NT2/D1 (cell line): ENCODE results near the gene RAB3GAP1.
A peak's percentile ranks its signal among the peaks of the same experiment; 100 is the strongest.

Experiments
- DNase-seq: peaks from one replicate; pipeline ENCODE4 v3.0.0-alpha.2; 2011; ENCODE audit warnings: low read depth, low spot score
- H3K27me3 ChIP-seq: 2 replicates; pipeline ENCODE4 v1.6.0; 2011; ENCODE audit warnings: mild to moderate bottlenecking; ENCODE audit not compliant: insufficient read length, insufficient read depth
- H3K36me3 ChIP-seq: 2 replicates; pipeline ENCODE4 v1.6.1; 2011; ENCODE audit warnings: mild to moderate bottlenecking, low read length, mixed read lengths; ENCODE audit not compliant: insufficient read depth, insufficient read length
- H3K4me1 ChIP-seq: 2 replicates; pipeline ENCODE4 v1.5.1; 2011; ENCODE audit not compliant: insufficient read depth, insufficient read length
- H3K4me3 ChIP-seq: 2 replicates; pipeline ENCODE4 v1.5.1; 2011; ENCODE audit warnings: low read depth; ENCODE audit not compliant: insufficient read length
- H3K9ac ChIP-seq: 2 replicates; pipeline ENCODE4 v1.6.0; 2011; ENCODE audit warnings: low read depth; ENCODE audit not compliant: insufficient read length
- H3K9me3 ChIP-seq: 2 replicates; pipeline ENCODE4 v1.5.1; 2011; ENCODE audit warnings: mild to moderate bottlenecking, low read length; ENCODE audit not compliant: insufficient read depth
- SUZ12 ChIP-seq: IDR thresholded peaks from 2 replicates; pipeline ENCODE4 v1.6.1; 2011; ENCODE audit not compliant: insufficient read length, insufficient read depth; ENCODE audit errors: extremely low read depth
- YY1 ChIP-seq: IDR thresholded peaks from 2 replicates; pipeline ENCODE4 v1.6.1; 2011; ENCODE audit not compliant: insufficient read length, insufficient read depth
- ZNF274 ChIP-seq: IDR thresholded peaks from 2 replicates; pipeline ENCODE4 v1.6.1; 2011; ENCODE audit warnings: mild to moderate bottlenecking, low read depth, low read length

Gene RAB3GAP1

DNA sequence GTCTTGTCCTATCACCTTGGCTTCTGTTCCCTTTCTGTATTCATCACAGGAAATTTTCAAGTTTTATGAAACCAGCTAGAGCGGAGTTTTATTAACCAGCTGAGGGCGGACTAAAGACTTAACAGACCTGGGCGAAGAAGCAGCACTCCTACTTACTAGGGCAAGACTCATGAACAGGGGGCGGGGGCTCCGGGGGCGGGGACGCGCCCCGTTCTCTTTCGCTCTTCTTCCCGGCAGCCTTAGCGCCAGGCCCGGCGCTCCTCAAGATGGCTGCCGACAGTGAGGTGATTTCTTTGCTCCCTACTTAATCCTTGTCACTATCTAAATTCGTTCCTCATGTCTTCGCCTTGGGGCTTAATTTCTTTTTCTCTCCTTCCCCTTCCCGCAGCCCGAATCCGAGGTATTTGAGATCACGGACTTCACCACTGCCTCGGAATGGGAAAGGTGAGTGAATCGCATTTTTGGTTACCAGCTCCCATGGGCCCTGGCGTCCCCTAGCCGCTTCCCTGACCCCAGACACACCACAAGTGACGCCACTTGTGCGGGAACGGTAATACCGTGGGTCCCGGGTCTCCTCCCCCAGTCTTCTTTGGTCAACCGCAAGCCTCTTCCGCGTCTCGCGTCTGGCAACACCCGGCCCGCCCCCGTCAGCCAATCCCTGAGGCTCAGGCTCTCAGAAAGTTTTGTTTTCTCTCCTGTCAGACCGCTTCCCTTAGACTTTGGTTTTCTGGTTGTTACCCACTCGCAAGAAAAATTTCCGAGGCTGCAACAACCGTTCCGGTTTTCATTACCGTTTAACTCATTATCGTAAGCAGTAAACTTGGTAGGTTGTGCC lies at the start of gene RAB3GAP1:
Gene RAB3GAP1 (plus strand): TSS at position 251 of the 835 bp plus-strand sequence. CDS start 16 bp downstream, at position 267.
- H3K4me1 ChIP-seq: no peaks in the 10 kb centered on the region
- no peaks in the 10 kb centered on the region for H3K9me3 ChIP-seq
- peaks cover 13% of the 10 kb centered on the region for H3K36me3 ChIP-seq
- H3K4me3 ChIP-seq: peak within 1 kb of the TSS; percentile 94
- TF ChIP-seq YY1 (peak; percentile 89), ZNF274 (no peak), SUZ12 (no peak)
- peak within 1 kb of the TSS; percentile 94 for H3K9ac ChIP-seq
- DNase-seq: peak; percentile 75
- H3K27me3 ChIP-seq: no peaks in the 10 kb centered on the region

GRCh38 chr2:135002836-135003235 lies 49.3 kb upstream of the RAB3GAP1 start:
- DNase-seq: no peak
- H3K9ac ChIP-seq: no peak overlapping the region
- TF ChIP-seq ZNF274 (no peak), YY1 (no peak), SUZ12 (no peak)

GRCh38 chr2:135004005-135004746 lies 47.9 kb upstream of the RAB3GAP1 start:
- TF ChIP-seq YY1 (no peak), ZNF274 (no peak), SUZ12 (no peak)
- no peak overlapping the region for H3K4me3 ChIP-seq

More at GRCh38 chr2:135002836-135003235, 49.3 kb upstream of the RAB3GAP1 start:
- no peak overlapping the region for H3K4me3 ChIP-seq
- H3K36me3 ChIP-seq: no peaks in the 10 kb centered on the region
- peaks cover 14% of the 10 kb centered on the region for H3K27me3 ChIP-seq
- H3K4me1 ChIP-seq: no peaks in the 10 kb centered on the region
- H3K9me3 ChIP-seq: no peaks in the 10 kb centered on the region

DNA sequence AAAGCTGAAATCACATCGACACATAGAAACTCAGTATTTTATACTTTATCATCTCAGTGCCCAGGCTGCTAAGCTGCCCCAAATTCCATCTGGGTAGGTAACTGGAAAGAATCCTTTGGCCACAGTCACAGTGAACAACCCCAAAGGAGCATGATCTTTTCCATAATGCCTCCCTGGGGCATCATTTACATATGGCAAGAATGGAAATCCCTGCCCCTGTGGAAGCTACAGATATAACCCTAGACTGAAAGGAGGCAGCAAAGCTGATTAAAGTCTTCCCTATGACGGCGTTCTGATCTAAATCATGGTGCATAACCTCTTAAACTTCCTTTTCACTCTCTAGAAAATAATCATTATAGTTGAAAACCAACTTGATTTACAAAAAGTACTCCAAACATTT lies 46.3 kb upstream of the RAB3GAP1 start:
- no peak for TF ChIP-seq YY1
- no peak for TF ChIP-seq SUZ12
- TF ChIP-seq ZNF274: no peak
- Histone ChIP-seq H3K9me3 (no peaks in the 10 kb centered on the region), H3K4me1 (no peaks in the 10 kb centered on the region), H3K36me3 (no peaks in the 10 kb centered on the region), H3K27me3 (peaks cover 14% of the 10 kb centered on the region), H3K4me3 (no peak overlapping the region), H3K9ac (no peak overlapping the region)
- DNase-seq: no peak

More at GRCh38 chr2:135004005-135004746, 47.9 kb upstream of the RAB3GAP1 start:
- H3K9ac ChIP-seq: no peak overlapping the region
- peak; percentile 71 for DNase-seq
- no peaks in the 10 kb centered on the region for H3K4me1 ChIP-seq
- H3K27me3 ChIP-seq: peaks cover 14% of the 10 kb centered on the region
- H3K9me3 ChIP-seq: no peaks in the 10 kb centered on the region
- no peaks in the 10 kb centered on the region for H3K36me3 ChIP-seq

DNA sequence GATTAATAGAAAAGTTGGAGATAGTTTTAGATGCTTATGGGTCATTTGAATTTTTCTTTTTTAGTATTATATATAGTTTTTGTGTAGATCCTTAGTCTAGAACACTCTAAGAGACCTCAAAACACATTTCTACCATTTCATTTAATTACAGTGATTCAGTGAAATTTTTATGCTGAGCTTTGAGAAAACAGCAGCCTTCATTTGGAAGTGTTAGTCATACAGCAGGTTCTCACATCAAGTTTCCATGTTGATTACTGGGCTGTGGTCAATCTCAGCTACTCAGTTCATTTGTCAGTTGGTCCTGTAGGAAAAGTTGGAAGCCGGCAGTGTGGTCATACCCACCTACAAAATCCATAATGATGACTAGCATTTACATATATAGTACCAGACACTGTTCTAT lies 42.8 kb upstream of the RAB3GAP1 start:
- Histone ChIP-seq H3K36me3 (no peaks in the 10 kb centered on the region), H3K9me3 (no peaks in the 10 kb centered on the region)
- DNase-seq: no peak

DNA sequence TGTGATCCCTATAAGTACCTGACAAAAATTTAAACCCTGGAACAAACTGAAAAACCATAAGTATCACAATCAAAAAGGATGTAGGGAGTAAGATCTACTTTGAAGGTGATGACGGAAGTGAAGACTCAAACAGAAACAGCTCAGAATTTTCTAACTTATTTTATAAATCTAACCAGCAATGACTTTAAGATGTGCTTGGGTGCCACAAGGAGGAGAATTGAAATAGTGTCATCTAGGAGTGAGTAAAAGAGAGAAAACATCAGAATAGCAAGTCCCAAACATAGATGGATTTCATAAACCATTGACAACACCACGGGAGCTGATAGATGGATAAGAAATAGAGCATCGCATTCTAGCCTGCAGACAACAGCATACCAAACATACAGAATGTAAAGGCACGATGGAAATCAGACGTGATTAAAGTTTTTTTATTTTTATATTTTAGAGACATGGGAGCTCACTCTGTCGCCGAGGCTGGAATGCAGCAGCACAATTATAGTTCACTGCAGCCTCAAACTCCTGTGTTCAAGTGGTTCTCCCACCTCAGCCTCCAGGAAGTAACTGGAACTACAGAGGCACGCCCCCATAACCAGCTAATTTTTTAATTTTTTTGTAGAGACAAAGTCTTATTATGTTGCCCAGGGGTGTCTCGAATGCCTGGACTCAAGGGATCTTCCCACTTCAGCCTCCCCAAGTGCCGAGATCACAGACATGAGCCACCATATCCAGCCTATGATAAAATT lies 41.7 kb upstream of the RAB3GAP1 start:
- H3K36me3 ChIP-seq: no peaks in the 10 kb centered on the region
- no peaks in the 10 kb centered on the region for H3K9me3 ChIP-seq
- H3K4me1 ChIP-seq: no peaks in the 10 kb centered on the region
- H3K4me3 ChIP-seq: no peak overlapping the region
- H3K27me3 ChIP-seq: peaks cover 4% of the 10 kb centered on the region
- no peak overlapping the region for H3K9ac ChIP-seq
- TF ChIP-seq ZNF274 (no peak), SUZ12 (no peak), YY1 (no peak)
- DNase-seq: no peak

More for the DNA sequence above, 42.8 kb upstream of the RAB3GAP1 start:
- no peak for TF ChIP-seq ZNF274
- TF ChIP-seq YY1: no peak
- TF ChIP-seq SUZ12: no peak
- H3K4me1 ChIP-seq: no peaks in the 10 kb centered on the region
- no peak overlapping the region for H3K4me3 ChIP-seq
- peaks cover 14% of the 10 kb centered on the region for H3K27me3 ChIP-seq
- no peak overlapping the region for H3K9ac ChIP-seq

GRCh38 chr2:135011633-135012032 lies 40.5 kb upstream of the RAB3GAP1 start:
- peaks cover 12% of the 10 kb centered on the region for H3K9me3 ChIP-seq
- TF ChIP-seq ZNF274: no peak
- TF ChIP-seq YY1: no peak
- TF ChIP-seq SUZ12: no peak
- no peaks in the 10 kb centered on the region for H3K36me3 ChIP-seq
- H3K27me3 ChIP-seq: no peaks in the 10 kb centered on the region
- DNase-seq: no peak
- H3K4me3 ChIP-seq: no peak overlapping the region
- no peaks in the 10 kb centered on the region for H3K4me1 ChIP-seq
- H3K9ac ChIP-seq: no peak overlapping the region
